HCT116 (cell line): ENCODE results near the gene TRAF2. TPM values are rescaled to one million over a fixed set of nuclear protein-coding genes. Genes with fewer than 3 reads are reported as not detected.

ENCODE experiments used
- ATAC-seq: fragments of 200-7000 bp; cut with Tn5 transposase; 2 replicates; pipeline ENCODE4 v1.9.1; 2020; ENCODE audit warnings: mild to moderate bottlenecking, moderate library complexity
- BruUV-seq: library from RNA; stranded (reverse); fragments of 400-500 nt; replicated peaks from 2 replicates; lab custom pipeline; 2021; lab: Mats Ljungman, UMichigan
- CTCF ChIA-PET: fragments of 300-600 bp; sonication (Branson Sonifier 250); formaldehyde crosslinking; loops from one replicate; lab custom pipeline; 2021; ENCODE audit warnings: antibody characterized with exemption; lab: Charles Lee
- POLR2A ChIA-PET: fragments of 300-600, 350-600 bp; sonication (Branson Sonifier 250); formaldehyde crosslinking; loops from one replicate; lab custom pipeline; 2021; ENCODE audit warnings: antibody characterized with exemption; lab: Charles Lee
- RAD21 ChIA-PET, 2 experiments: fragments of 300-600 bp; sonication (Branson Sonifier 250); formaldehyde crosslinking; loops; one replicate each; lab custom pipeline; 2023; ENCODE audit warnings: low total read pairs in 2 of 2; ENCODE audit not compliant: uncharacterized antibody in 2 of 2, unreplicated experiment in 2 of 2, low non-redundant PET in 1 of 2; lab: Charles Lee
- DNase-seq: peaks from one replicate; pipeline ENCODE4 v3.0.0-alpha.2; 2010; ENCODE audit warnings: low read depth, low spot score
- H2AFZ ChIP-seq: fragments of 200-600 bp; shearing (Covaris generic), sonication (generic); 2 replicates; pipeline ENCODE4 v1.6.1; 2017; ENCODE audit warnings: low read depth, mixed run types, mixed read lengths, antibody characterized with exemption, low read length; ENCODE audit not compliant: poor library complexity, severe bottlenecking
- H3K27ac ChIP-seq: 2 replicates; pipeline ENCODE4 v1.5.1; 2012; ENCODE audit warnings: low read depth, low read length
- H3K27me3 ChIP-seq: fragments of 200-600 bp; sonication (generic); 2 replicates; pipeline ENCODE4 v1.6.1; 2016; ENCODE audit warnings: mixed run types, low read length, mixed read lengths; ENCODE audit not compliant: insufficient read depth
- H3K36me3 ChIP-seq, 2 experiments: fragments of 200-500 bp in 1 of 2; fragments of 200-600 bp in 1 of 2; sonication (Bioruptor generic) in 1 of 2; sonication (generic) in 1 of 2; 2 replicates each; pipeline versions ENCODE4 v1.5.1 to v1.6.1; 2014 to 2016; ENCODE audit warnings: low read length in 2 of 2, inconsistent platforms in 1 of 2, mixed read lengths in 1 of 2, mixed run types in 1 of 2; ENCODE audit not compliant: insufficient read depth in 2 of 2, control insufficient read depth in 1 of 2
- H3K4me1 ChIP-seq, 2 experiments: fragments of 200-600 bp in 1 of 2; sonication (generic) in 1 of 2; 2 replicates each; pipeline versions ENCODE4 v1.5.1 to v1.6.1; 2012 to 2017; ENCODE audit warnings: low read length in 2 of 2, inconsistent platforms in 1 of 2, mild to moderate bottlenecking in 1 of 2, mixed read lengths in 1 of 2, mixed run types in 1 of 2, moderate library complexity in 1 of 2; ENCODE audit not compliant: insufficient read depth in 2 of 2, control insufficient read depth in 1 of 2
- H3K4me2 ChIP-seq: fragments of 200-600 bp; sonication (generic); 2 replicates; pipeline ENCODE4 v1.6.1; 2017; ENCODE audit warnings: mixed run types, low read length, mixed read lengths
- H3K4me3 ChIP-seq, 2 experiments: fragments of 200-600 bp in 1 of 2; sonication (generic) in 1 of 2; replicated peaks in 1 of 2; 2 replicates each; pipeline ENCODE4 v1.5.1; 2011 to 2016; ENCODE audit warnings: low read length in 2 of 2, control low read depth in 1 of 2, low read depth in 1 of 2, mild to moderate bottlenecking in 1 of 2, mixed read lengths in 1 of 2, mixed run types in 1 of 2
- H3K79me2 ChIP-seq: fragments of 200-600 bp; sonication (generic); 2 replicates; pipeline ENCODE4 v1.6.1; 2017; ENCODE audit warnings: mild to moderate bottlenecking, mixed run types, low read length, moderate library complexity, mixed read lengths; ENCODE audit not compliant: insufficient read depth
- H3K9ac ChIP-seq: fragments of 200-600 bp; sonication (generic); 2 replicates; pipeline ENCODE4 v1.6.1; 2016; ENCODE audit warnings: low read length, mixed read lengths
- H3K9me2 ChIP-seq: fragments of 200-600 bp; sonication (generic), shearing (Covaris generic); 2 replicates; pipeline ENCODE4 v1.6.1; 2017; ENCODE audit warnings: mixed run types, mild to moderate bottlenecking, moderate library complexity; ENCODE audit not compliant: insufficient read depth
- H3K9me3 ChIP-seq, 2 experiments: fragments of 200-500 bp in 1 of 2; fragments of 200-600 bp in 1 of 2; sonication (Bioruptor generic) in 1 of 2; sonication (generic) in 1 of 2; 2 replicates each; pipeline ENCODE4 v1.6.1; 2014 to 2017; ENCODE audit warnings: low read length in 2 of 2, mixed read lengths in 2 of 2, inconsistent platforms in 1 of 2, low read depth in 1 of 2, mild to moderate bottlenecking in 1 of 2, mixed run types in 1 of 2, moderate library complexity in 1 of 2; ENCODE audit not compliant: control insufficient read depth in 1 of 2, insufficient read depth in 1 of 2
- H4K20me1 ChIP-seq: fragments of 200-600 bp; sonication (generic), shearing (Covaris generic); 2 replicates; pipeline ENCODE4 v1.6.1; 2017; ENCODE audit warnings: mixed run types, mild to moderate bottlenecking, moderate library complexity; ENCODE audit not compliant: insufficient read depth
- CBX3 ChIP-seq: IDR thresholded peaks from 2 replicates; pipeline ENCODE4 v1.6.1; 2012; ENCODE audit warnings: low read depth
- CEBPB ChIP-seq: IDR thresholded peaks from 2 replicates; pipeline ENCODE4 v1.6.1; 2012; ENCODE audit warnings: low read depth
- EGR1 ChIP-seq: IDR thresholded peaks from 2 replicates; pipeline ENCODE4 v1.6.1; 2012; ENCODE audit warnings: low read depth
- ELF1 ChIP-seq: IDR thresholded peaks from 2 replicates; pipeline ENCODE4 v1.6.1; 2012; ENCODE audit warnings: low read depth, borderline replicate concordance
- JUND ChIP-seq: IDR thresholded peaks from 2 replicates; pipeline ENCODE4 v1.6.1; 2012
- RAD21 ChIP-seq: IDR thresholded peaks from 2 replicates; pipeline ENCODE4 v1.6.1; 2012; ENCODE audit warnings: low read depth, mild to moderate bottlenecking
- SIN3A ChIP-seq: IDR thresholded peaks from 2 replicates; pipeline ENCODE4 v1.6.1; 2012; ENCODE audit warnings: low read depth
- SP1 ChIP-seq: IDR thresholded peaks from 2 replicates; pipeline ENCODE4 v1.6.1; 2012; ENCODE audit warnings: low read depth
- SRF ChIP-seq: IDR thresholded peaks from 2 replicates; pipeline ENCODE4 v1.6.1; 2012; ENCODE audit warnings: low read depth
- TCF7L2 ChIP-seq: IDR thresholded peaks from 2 replicates; pipeline ENCODE4 v1.7.0; 2011; ENCODE audit warnings: borderline replicate concordance, inconsistent platforms; ENCODE audit not compliant: insufficient read depth, insufficient read length; ENCODE audit errors: extremely low read depth
- ZBTB33 ChIP-seq: IDR thresholded peaks from 2 replicates; pipeline ENCODE4 v1.6.1; 2011; ENCODE audit warnings: mild to moderate bottlenecking, low read length, moderate library complexity; ENCODE audit not compliant: insufficient replicate concordance; ENCODE audit errors: extremely low read depth
- ZFX ChIP-seq: fragments of 450-650 bp; IDR thresholded peaks from 2 replicates; pipeline ENCODE4 v1.6.1; 2017
- intact Hi-C: fragments of 100-400 bp; cut with micrococcal nuclease; formaldehyde crosslinking; loops from 2 replicates; pipeline ENCODE4 v1.10.0; 2022
- total RNA-seq: library from RNA; stranded (reverse); gene quantifications from one replicate; pipeline ENCODE4 v1.2.1, GENCODE V29; 2021; ENCODE audit not compliant: unreplicated experiment
- TF ChIP-seq, protein P1 (sequence below): IDR thresholded peaks from 2 replicates; pipeline ENCODE4 v1.6.1; 2012

Gene TRAF2
- total RNA-seq, 1 experiment from 2014 or later, result 28.4 TPM

GRCh38 chr9:136863623-136864273 lies 22.6 kb upstream of the TRAF2 start:
- no peak overlapping the region for H2AFZ ChIP-seq
- DNase-seq (no peak), ATAC-seq (no peak)
- intact Hi-C loops, result no loop called here
- no peak overlapping the region for H3K27ac ChIP-seq
- no TSS peak for BruUV-seq
- no peak overlapping the region for H3K4me3 ChIP-seq
- ChIA-PET POLR2A (interaction anchor here (0.9 kb wide), 1 partner anchor 11 kb away, joined by 3 read pairs; no protein-coding TSS in a partner anchor), CTCF (no interaction called here), RAD21 (no interaction called here)
- H3K4me1 ChIP-seq, result peaks cover 6 to 25% of the 10 kb centered on the region in 2 experiments; a peak in 3 of 4 replicates
- TF ChIP-seq TCF7L2 (no peak), SIN3A (no peak)
- peaks cover 31% of the 10 kb centered on the region for H3K79me2 ChIP-seq
- peaks cover 23 to 25% of the 10 kb centered on the region in 2 experiments; a peak in 3 of 4 replicates for H3K36me3 ChIP-seq
- H4K20me1 ChIP-seq, result no peaks in the 10 kb centered on the region
- no peaks in the 10 kb centered on the region; a peak in 1 of 4 replicates for H3K9me3 ChIP-seq
- H3K27me3 ChIP-seq, result no peaks in the 10 kb centered on the region
- no peak overlapping the region for H3K4me2 ChIP-seq
- no peaks in the 10 kb centered on the region for H3K9me2 ChIP-seq
- no peak overlapping the region for H3K9ac ChIP-seq

GRCh38 chr9:136865041-136865767 lies 21.1 kb upstream of the TRAF2 start:
- ATAC-seq, result no peak
- Histone ChIP-seq H3K9ac (peak overlapping the region; percentile 84), H3K9me2 (no peaks in the 10 kb centered on the region), H3K27me3 (no peaks in the 10 kb centered on the region), H2AFZ (no peak overlapping the region), H3K36me3 (peaks cover 23 to 25% of the 10 kb centered on the region in 2 experiments; a peak in 3 of 4 replicates), H3K4me3 (peak overlapping the region; percentile 77 to 80), H4K20me1 (no peaks in the 10 kb centered on the region), H3K4me1 (peaks cover 4 to 13% of the 10 kb centered on the region in 2 experiments; a peak in 3 of 4 replicates), H3K9me3 (no peaks in the 10 kb centered on the region; a peak in 1 of 4 replicates), H3K27ac (no peak overlapping the region; the same call in 1 of the 2 replicates), H3K4me2 (peak overlapping the region; percentile 79), H3K79me2 (peaks cover 31% of the 10 kb centered on the region)
- no peak for DNase-seq
- RAD21 ChIA-PET, result no interaction called here
- BruUV-seq, result no TSS peak
- CTCF ChIA-PET, result no interaction called here
- intact Hi-C loops, result no loop called here
- TF ChIP-seq ZFX, result no peak
- TF ChIP-seq TCF7L2, result no peak
- no peak for TF ChIP-seq SP1
- TF ChIP-seq JUND, result no peak
- TF ChIP-seq RAD21, result no peak
- no peak for TF ChIP-seq EGR1
- TF ChIP-seq ZBTB33, result no peak
- no peak for TF ChIP-seq SIN3A
- no peak for TF ChIP-seq CEBPB
- TF ChIP-seq CBX3, result no peak
- TF ChIP-seq, protein P1, sequence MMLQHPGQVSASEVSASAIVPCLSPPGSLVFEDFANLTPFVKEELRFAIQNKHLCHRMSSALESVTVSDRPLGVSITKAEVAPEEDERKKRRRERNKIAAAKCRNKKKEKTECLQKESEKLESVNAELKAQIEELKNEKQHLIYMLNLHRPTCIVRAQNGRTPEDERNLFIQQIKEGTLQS, result no peak
- TF ChIP-seq SRF, result no peak
- TF ChIP-seq ELF1, result no peak
- POLR2A ChIA-PET, result no interaction called here
